GM12892 (cell line): ENCODE results near the gene ISL1.

Experiments
- POLR2A ChIP-seq: IDR thresholded peaks from 2 replicates; pipeline ENCODE4 v1.6.1; 2011; ENCODE audit warnings: low read depth, low read length, control low read depth
- POLR2AphosphoS5 ChIP-seq: IDR thresholded peaks from 2 replicates; pipeline ENCODE4 v1.6.1; 2011; ENCODE audit warnings: low read depth, low read length, control low read depth

DNA sequence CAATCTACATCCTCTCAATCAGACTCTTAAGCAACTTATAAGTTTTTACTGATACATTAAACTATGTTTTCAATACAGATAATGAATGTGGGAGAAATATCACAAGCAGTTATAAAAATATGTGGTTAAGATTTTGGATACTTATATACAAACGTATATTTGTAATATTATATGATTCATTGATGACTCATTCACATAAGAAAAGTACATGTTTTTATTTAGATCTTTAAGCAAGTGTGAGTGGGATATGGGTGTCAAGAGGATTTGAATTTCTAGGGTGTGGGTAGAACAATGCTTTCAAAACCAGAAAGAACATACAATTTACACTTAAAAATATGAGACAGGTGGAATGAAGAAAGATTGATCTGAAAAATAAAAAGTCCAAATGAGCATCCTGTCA is 36.1 kb upstream of the ISL1 start:
- TF ChIP-seq POLR2AphosphoS5 = no peak
- no peak for TF ChIP-seq POLR2A
